ENCODE measurements around the gene NPY5R. TPM values are rescaled to one million over a fixed set of nuclear protein-coding genes. Genes with fewer than 3 reads are reported as not detected.

The NPY5R gene
- total and polyA plus RNA-seq, 2 experiments from 2014 or later, result 1.8 to 2.4 TPM

DNA sequence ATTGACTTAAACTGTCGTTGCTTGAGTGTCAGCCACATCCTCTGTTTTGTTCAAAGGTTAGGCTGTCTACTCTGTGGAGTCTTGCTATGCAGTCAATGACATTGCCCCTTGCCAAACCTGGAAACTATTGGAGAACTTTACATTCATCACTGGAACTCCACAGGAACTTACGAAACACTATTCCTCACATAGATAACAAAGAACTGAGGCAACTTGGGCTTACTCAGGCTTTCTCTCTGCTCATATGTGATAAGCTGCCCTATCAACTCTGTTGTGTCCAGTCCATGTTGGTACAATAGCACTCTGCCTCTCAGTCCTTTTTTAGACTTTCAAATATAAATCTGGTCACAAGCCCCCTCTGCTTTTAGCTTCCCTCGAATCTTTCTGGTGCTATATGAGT, 9.4 kb downstream of the NPY5R start:
- no peak overlapping the region for H3K4me2 ChIP-seq
- DNase-seq (ENCODE audit: low spot score) (no peak), ATAC-seq (no peak)
- no peaks in the 10 kb centered on the region for H3K4me1 Mint-ChIP-seq
- H3K27me3 Mint-ChIP-seq (ENCODE audit: insufficient read depth, low read depth, poor library complexity), result no peaks in the 10 kb centered on the region
- no peaks in the 10 kb centered on the region for H3K9me3 Mint-ChIP-seq
- no peak overlapping the region for H3K4me3 ChIP-seq
- H3K4me3 Mint-ChIP-seq, result no peak overlapping the region
- no peaks in the 10 kb centered on the region for H4K20me1 ChIP-seq (replicated peaks; ENCODE audit: insufficient read depth)
- H3K36me3 Mint-ChIP-seq (ENCODE audit: low read depth), result no peaks in the 10 kb centered on the region
- H3K4me1 ChIP-seq (ENCODE audit: insufficient read depth), result no peaks in the 10 kb centered on the region
- no peak overlapping the region for H3K27ac ChIP-seq (ENCODE audit: low read depth)
- no peak overlapping the region for H3K27ac Mint-ChIP-seq
- no peak overlapping the region for H2AFZ ChIP-seq
- TF ChIP-seq ZNF331 (CRISPR knock-in tag; IDR thresholded peaks at IDR 0.05; ENCODE audit: low read depth), result no peak
- TF ChIP-seq, protein P1, sequence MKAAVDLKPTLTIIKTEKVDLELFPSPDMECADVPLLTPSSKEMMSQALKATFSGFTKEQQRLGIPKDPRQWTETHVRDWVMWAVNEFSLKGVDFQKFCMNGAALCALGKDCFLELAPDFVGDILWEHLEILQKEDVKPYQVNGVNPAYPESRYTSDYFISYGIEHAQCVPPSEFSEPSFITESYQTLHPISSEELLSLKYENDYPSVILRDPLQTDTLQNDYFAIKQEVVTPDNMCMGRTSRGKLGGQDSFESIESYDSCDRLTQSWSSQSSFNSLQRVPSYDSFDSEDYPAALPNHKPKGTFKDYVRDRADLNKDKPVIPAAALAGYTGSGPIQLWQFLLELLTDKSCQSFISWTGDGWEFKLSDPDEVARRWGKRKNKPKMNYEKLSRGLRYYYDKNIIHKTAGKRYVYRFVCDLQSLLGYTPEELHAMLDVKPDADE (IDR thresholded peaks at IDR 0.05), result no peak
- no peak for TF ChIP-seq EZH2 (IDR thresholded peaks at IDR 0.05; ENCODE audit: low read depth, unreplicated experiment)
- TF ChIP-seq EZH2phosphoT487 (IDR thresholded peaks at IDR 0.05; ENCODE audit: unreplicated experiment), result no peak
- TF ChIP-seq, protein P2, sequence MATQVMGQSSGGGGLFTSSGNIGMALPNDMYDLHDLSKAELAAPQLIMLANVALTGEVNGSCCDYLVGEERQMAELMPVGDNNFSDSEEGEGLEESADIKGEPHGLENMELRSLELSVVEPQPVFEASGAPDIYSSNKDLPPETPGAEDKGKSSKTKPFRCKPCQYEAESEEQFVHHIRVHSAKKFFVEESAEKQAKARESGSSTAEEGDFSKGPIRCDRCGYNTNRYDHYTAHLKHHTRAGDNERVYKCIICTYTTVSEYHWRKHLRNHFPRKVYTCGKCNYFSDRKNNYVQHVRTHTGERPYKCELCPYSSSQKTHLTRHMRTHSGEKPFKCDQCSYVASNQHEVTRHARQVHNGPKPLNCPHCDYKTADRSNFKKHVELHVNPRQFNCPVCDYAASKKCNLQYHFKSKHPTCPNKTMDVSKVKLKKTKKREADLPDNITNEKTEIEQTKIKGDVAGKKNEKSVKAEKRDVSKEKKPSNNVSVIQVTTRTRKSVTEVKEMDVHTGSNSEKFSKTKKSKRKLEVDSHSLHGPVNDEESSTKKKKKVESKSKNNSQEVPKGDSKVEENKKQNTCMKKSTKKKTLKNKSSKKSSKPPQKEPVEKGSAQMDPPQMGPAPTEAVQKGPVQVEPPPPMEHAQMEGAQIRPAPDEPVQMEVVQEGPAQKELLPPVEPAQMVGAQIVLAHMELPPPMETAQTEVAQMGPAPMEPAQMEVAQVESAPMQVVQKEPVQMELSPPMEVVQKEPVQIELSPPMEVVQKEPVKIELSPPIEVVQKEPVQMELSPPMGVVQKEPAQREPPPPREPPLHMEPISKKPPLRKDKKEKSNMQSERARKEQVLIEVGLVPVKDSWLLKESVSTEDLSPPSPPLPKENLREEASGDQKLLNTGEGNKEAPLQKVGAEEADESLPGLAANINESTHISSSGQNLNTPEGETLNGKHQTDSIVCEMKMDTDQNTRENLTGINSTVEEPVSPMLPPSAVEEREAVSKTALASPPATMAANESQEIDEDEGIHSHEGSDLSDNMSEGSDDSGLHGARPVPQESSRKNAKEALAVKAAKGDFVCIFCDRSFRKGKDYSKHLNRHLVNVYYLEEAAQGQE (IDR thresholded peaks at IDR 0.05; ENCODE audit: unreplicated experiment), result no peak
- no peak for TF ChIP-seq CREB1 (CRISPR knock-in tag; IDR thresholded peaks at IDR 0.05; ENCODE audit: low read depth)
- TF ChIP-seq, protein P3, sequence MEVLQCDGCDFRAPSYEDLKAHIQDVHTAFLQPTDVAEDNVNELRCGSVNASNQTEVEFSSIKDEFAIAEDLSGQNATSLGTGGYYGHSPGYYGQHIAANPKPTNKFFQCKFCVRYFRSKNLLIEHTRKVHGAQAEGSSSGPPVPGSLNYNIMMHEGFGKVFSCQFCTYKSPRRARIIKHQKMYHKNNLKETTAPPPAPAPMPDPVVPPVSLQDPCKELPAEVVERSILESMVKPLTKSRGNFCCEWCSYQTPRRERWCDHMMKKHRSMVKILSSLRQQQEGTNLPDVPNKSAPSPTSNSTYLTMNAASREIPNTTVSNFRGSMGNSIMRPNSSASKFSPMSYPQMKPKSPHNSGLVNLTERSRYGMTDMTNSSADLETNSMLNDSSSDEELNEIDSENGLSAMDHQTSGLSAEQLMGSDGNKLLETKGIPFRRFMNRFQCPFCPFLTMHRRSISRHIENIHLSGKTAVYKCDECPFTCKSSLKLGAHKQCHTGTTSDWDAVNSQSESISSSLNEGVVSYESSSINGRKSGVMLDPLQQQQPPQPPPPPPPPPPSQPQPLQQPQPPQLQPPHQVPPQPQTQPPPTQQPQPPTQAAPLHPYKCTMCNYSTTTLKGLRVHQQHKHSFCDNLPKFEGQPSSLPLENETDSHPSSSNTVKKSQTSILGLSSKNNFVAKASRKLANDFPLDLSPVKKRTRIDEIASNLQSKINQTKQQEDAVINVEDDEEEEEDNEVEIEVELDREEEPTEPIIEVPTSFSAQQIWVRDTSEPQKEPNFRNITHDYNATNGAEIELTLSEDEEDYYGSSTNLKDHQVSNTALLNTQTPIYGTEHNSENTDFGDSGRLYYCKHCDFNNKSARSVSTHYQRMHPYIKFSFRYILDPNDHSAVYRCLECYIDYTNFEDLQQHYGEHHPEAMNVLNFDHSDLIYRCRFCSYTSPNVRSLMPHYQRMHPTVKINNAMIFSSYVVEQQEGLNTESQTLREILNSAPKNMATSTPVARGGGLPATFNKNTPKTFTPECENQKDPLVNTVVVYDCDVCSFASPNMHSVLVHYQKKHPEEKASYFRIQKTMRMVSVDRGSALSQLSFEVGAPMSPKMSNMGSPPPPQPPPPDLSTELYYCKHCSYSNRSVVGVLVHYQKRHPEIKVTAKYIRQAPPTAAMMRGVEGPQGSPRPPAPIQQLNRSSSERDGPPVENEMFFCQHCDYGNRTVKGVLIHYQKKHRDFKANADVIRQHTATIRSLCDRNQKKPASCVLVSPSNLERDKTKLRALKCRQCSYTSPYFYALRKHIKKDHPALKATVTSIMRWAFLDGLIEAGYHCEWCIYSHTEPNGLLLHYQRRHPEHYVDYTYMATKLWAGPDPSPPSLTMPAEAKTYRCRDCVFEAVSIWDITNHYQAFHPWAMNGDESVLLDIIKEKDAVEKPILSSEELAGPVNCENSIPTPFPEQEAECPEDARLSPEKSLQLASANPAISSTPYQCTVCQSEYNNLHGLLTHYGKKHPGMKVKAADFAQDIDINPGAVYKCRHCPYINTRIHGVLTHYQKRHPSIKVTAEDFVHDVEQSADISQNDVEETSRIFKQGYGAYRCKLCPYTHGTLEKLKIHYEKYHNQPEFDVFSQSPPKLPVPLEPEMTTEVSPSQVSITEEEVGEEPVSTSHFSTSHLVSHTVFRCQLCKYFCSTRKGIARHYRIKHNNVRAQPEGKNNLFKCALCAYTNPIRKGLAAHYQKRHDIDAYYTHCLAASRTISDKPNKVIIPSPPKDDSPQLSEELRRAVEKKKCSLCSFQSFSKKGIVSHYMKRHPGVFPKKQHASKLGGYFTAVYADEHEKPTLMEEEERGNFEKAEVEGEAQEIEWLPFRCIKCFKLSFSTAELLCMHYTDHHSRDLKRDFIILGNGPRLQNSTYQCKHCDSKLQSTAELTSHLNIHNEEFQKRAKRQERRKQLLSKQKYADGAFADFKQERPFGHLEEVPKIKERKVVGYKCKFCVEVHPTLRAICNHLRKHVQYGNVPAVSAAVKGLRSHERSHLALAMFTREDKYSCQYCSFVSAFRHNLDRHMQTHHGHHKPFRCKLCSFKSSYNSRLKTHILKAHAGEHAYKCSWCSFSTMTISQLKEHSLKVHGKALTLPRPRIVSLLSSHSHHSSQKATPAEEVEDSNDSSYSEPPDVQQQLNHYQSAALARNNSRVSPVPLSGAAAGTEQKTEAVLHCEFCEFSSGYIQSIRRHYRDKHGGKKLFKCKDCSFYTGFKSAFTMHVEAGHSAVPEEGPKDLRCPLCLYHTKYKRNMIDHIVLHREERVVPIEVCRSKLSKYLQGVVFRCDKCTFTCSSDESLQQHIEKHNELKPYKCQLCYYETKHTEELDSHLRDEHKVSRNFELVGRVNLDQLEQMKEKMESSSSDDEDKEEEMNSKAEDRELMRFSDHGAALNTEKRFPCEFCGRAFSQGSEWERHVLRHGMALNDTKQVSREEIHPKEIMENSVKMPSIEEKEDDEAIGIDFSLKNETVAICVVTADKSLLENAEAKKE (CRISPR knock-in tag; IDR thresholded peaks at IDR 0.05), result no peak
- TF ChIP-seq POLR2AphosphoS5 (IDR thresholded peaks at IDR 0.05; ENCODE audit: low read depth), result no peak
- TF ChIP-seq STAT1 (IDR thresholded peaks at IDR 0.05; ENCODE audit: unreplicated experiment), result no peak
- no peak for TF ChIP-seq JUNB (IDR thresholded peaks at IDR 0.05; ENCODE audit: unreplicated experiment)
- TF ChIP-seq, protein P4, sequence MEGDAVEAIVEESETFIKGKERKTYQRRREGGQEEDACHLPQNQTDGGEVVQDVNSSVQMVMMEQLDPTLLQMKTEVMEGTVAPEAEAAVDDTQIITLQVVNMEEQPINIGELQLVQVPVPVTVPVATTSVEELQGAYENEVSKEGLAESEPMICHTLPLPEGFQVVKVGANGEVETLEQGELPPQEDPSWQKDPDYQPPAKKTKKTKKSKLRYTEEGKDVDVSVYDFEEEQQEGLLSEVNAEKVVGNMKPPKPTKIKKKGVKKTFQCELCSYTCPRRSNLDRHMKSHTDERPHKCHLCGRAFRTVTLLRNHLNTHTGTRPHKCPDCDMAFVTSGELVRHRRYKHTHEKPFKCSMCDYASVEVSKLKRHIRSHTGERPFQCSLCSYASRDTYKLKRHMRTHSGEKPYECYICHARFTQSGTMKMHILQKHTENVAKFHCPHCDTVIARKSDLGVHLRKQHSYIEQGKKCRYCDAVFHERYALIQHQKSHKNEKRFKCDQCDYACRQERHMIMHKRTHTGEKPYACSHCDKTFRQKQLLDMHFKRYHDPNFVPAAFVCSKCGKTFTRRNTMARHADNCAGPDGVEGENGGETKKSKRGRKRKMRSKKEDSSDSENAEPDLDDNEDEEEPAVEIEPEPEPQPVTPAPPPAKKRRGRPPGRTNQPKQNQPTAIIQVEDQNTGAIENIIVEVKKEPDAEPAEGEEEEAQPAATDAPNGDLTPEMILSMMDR (conservative IDR thresholded peaks at IDR 0.05; ENCODE audit: low read depth in 2 of 2), result no peak
- TF ChIP-seq NANOG (IDR thresholded peaks at IDR 0.05; ENCODE audit: borderline replicate concordance), result no peak
- TF ChIP-seq ZNF114 (CRISPR knock-in tag; IDR thresholded peaks at IDR 0.05), result no peak
- no peaks in the 10 kb centered on the region for H3K9me2 ChIP-seq (ENCODE audit: insufficient read depth)
- no peaks in the 10 kb centered on the region for H3K27me3 ChIP-seq (ENCODE audit: insufficient read depth)
- H3K36me3 ChIP-seq (ENCODE audit: insufficient read depth), result no peaks in the 10 kb centered on the region
- H3K79me2 ChIP-seq (replicated peaks; ENCODE audit: insufficient read depth), result no peaks in the 10 kb centered on the region
- no peaks in the 10 kb centered on the region for H3F3A ChIP-seq (replicated peaks; ENCODE audit: low read depth)

All from GM23338 (cell line).